VCaP (cell line): Measurements from ENCODE around the gene SGTA.

Experiments used
- H3K27ac ChIP-seq: fragments of 450-650 bp; 2 replicates; pipeline ENCODE4 v1.5.1; 2017
- TF ChIP-seq, protein P1 (sequence below): fragments of 450-650 bp; conservative IDR thresholded peaks from 2 replicates; pipeline ENCODE4 v1.5.1; 2017; ENCODE audit warnings: mild to moderate bottlenecking, moderate library complexity

The SGTA gene

GRCh38 chr19:2724148-2724557 lies 58.9 kb downstream of the SGTA start:
- TF ChIP-seq, protein P1, sequence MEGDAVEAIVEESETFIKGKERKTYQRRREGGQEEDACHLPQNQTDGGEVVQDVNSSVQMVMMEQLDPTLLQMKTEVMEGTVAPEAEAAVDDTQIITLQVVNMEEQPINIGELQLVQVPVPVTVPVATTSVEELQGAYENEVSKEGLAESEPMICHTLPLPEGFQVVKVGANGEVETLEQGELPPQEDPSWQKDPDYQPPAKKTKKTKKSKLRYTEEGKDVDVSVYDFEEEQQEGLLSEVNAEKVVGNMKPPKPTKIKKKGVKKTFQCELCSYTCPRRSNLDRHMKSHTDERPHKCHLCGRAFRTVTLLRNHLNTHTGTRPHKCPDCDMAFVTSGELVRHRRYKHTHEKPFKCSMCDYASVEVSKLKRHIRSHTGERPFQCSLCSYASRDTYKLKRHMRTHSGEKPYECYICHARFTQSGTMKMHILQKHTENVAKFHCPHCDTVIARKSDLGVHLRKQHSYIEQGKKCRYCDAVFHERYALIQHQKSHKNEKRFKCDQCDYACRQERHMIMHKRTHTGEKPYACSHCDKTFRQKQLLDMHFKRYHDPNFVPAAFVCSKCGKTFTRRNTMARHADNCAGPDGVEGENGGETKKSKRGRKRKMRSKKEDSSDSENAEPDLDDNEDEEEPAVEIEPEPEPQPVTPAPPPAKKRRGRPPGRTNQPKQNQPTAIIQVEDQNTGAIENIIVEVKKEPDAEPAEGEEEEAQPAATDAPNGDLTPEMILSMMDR = no peak; the same call in 1 of the 2 replicates
- no peak overlapping the region for H3K27ac ChIP-seq

- H3K27ac ChIP-seq = no peak overlapping the region
- TF ChIP-seq, protein P1 = no peak
These were observed 59.3 kb downstream of the SGTA start for GRCh38 chr19:2723747-2724146.

DNA sequence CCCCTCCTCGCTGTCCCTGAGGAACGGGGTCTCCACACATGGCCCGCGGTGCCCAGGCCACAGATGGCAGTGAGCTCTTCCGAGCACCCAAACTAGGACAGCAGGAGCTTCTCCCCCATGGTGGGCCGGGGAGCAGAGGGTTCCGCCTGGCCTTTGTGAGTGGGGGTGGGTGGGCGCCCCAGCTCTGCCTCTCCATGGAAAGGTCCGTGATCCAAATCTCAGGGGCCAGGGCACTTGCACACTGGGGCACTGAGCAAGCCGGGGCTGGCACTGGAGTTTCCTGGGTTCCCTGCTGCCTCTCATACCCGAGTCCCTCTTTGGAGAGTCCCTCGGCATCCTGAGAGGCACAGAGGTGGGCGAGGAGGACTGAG lies 59.7 kb downstream of the SGTA start:
- no peak overlapping the region for H3K27ac ChIP-seq
- TF ChIP-seq, protein P1 = no peak

GRCh38 chr19:2722541-2723344 lies 60.3 kb downstream of the SGTA start:
- H3K27ac ChIP-seq = no peak overlapping the region
- TF ChIP-seq, protein P1 = no peak

DNA sequence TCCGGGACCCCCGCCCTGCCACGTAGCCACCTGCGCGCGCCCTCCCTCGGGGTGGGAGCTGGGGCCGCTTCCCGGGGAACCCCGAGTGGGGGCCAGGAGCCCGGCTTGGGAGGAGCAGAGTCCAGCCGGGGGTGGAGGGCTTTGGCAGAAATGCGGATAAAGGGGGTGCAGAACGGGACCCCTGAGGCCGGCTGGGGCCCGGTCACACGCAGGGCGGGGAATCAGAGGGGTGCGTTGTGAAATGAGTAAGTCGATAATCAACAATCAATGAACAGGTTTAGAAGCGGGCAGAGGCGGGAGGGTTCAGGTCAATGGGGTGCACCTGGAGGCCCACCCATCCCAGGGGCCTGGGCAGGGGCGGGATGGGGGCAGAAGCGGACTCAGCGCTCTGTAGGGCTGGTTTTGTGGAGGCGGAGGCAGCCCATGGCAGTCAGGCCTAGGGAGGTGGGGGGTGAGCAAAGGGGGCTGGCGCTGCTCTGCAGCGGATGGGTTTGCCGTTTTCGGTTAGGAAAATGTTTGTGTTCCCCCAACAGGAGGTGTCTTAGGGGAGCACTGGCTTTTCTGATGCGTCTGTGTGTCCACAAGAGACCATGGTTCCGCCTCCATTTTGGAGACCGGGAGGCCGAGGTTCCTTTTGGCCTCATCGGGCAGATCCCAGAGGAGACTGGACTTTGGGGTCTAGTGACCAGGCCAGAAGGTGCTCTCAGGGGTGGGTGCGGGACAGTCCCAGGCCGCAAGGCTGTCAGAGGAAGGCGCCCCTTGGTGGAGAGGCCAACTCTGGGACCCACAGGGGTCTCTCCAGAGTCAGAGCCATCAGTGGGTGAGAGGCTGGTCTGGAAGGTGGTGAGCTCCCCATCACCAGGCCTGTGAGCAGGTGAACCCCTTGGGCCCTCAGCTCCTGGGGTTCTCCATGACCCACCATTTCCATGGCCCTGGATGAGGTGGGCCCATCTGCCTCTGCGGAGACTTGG lies 61.2 kb downstream of the SGTA start:
- H3K27ac ChIP-seq = peak overlapping the region; percentile 73; the same call in 1 of the 2 replicates
- TF ChIP-seq, protein P1 = no peak

- TF ChIP-seq, protein P1 = no peak
- peak within 1 kb of the TSS; percentile 73; the same call in 1 of the 2 replicates for H3K27ac ChIP-seq
These were observed 62.1 kb downstream of the SGTA start, which contains the start of gene DIRAS1 for GRCh38 chr19:2720777-2721569. Gene DIRAS1 (minus strand): TSS chr19:2721372. CDS start chr19:2717806, 3,566 bp downstream.
